ENCODE measurements around the gene CACNA2D3. TPM values are rescaled to one million over a fixed set of nuclear protein-coding genes. Genes with fewer than 3 reads are reported as not detected.
A peak's percentile ranks its signal among the peaks of the same experiment; 100 is the strongest.
"Not testable (repeated sequence)": the region's sequence is repeated elsewhere in the genome, so short reads cannot be mapped to it uniquely, and the experiment has no call there.

The CACNA2D3 gene
- polyA plus RNA-seq, 5 donors: 1.1 to 2.2 (median 1.6) TPM

- DNase-seq: no peak
These were observed 835.4 kb downstream of the CACNA2D3 start for GRCh38 chr3:54957711-54958110.

- DNase-seq: no peak
These were observed 837.7 kb downstream of the CACNA2D3 start for GRCh38 chr3:54960082-54960481.

GRCh38 chr3:54960701-54961100 lies 838.3 kb downstream of the CACNA2D3 start:
- DNase-seq: no peak

GRCh38 chr3:54962200-54962599 lies 839.8 kb downstream of the CACNA2D3 start:
- no peak for DNase-seq

GRCh38 chr3:54963641-54964040 lies 841.3 kb downstream of the CACNA2D3 start:
- DNase-seq: no peak

GRCh38 chr3:54964081-54964480 lies 841.7 kb downstream of the CACNA2D3 start:
- DNase-seq: no peak

GRCh38 chr3:54965746-54966145 lies 843.4 kb downstream of the CACNA2D3 start:
- no peak for DNase-seq

- DNase-seq: no peak
These were observed 844.6 kb downstream of the CACNA2D3 start for GRCh38 chr3:54966979-54967378.

GRCh38 chr3:54967731-54968161 lies 845.4 kb downstream of the CACNA2D3 start:
- DNase-seq: no peak

GRCh38 chr3:54968546-54969172 lies 846.3 kb downstream of the CACNA2D3 start:
- no peak for DNase-seq

GRCh38 chr3:54969652-54970051 lies 847.3 kb downstream of the CACNA2D3 start:
- no peak for DNase-seq

GRCh38 chr3:54970895-54971294 lies 848.5 kb downstream of the CACNA2D3 start:
- DNase-seq: no peak

- DNase-seq: no peak
These were observed 855.1 kb downstream of the CACNA2D3 start for GRCh38 chr3:54977439-54977838.

GRCh38 chr3:54977946-54978345 lies 855.6 kb downstream of the CACNA2D3 start:
- DNase-seq: not testable (repeated sequence)

GRCh38 chr3:54982807-54983206 lies 860.5 kb downstream of the CACNA2D3 start:
- DNase-seq: no peak

- no peak for DNase-seq
These were observed 861.1 kb downstream of the CACNA2D3 start for GRCh38 chr3:54983266-54984099.

GRCh38 chr3:54985856-54986255 lies 863.5 kb downstream of the CACNA2D3 start:
- no peak for DNase-seq

- DNase-seq: no peak
These were observed 863.9 kb downstream of the CACNA2D3 start for GRCh38 chr3:54986294-54986693.

- DNase-seq: no peak
These were observed 865.4 kb downstream of the CACNA2D3 start for GRCh38 chr3:54987719-54988118.

- DNase-seq: no peak
These were observed 866.0 kb downstream of the CACNA2D3 start for GRCh38 chr3:54988302-54988837.

GRCh38 chr3:54988838-54989630 lies 866.7 kb downstream of the CACNA2D3 start:
- DNase-seq: peak; percentile 86 to 89

- DNase-seq: peak; percentile 36 to 40
These were observed 871.8 kb downstream of the CACNA2D3 start for GRCh38 chr3:54994111-54994513.

Measured in right lung (tissue), 5 donors.